Cardiac muscle cell (in vitro differentiated cells and primary cell): Measurements from ENCODE around the gene GPT2. TPM values are rescaled to one million over a fixed set of nuclear protein-coding genes. Genes with fewer than 3 reads are reported as not detected.

ENCODE experiments used
- DNase-seq, 2 donors: peaks; one replicate each; pipeline versions ENCODE4 v3.0.0 to v3.0.0-alpha.2; 2010 to 2017; ENCODE audit warnings: low read depth in 1 of 2, low spot score in 1 of 2
- H3K27ac ChIP-seq: fragments of 200-600 bp; sonication (generic); 2 replicates; pipeline ENCODE4 v1.5.1; 2016
- H3K27me3 ChIP-seq: fragments of 200-600 bp; sonication (generic); 2 replicates; pipeline ENCODE4 v1.6.0; 2016; ENCODE audit warnings: control low read depth
- H3K36me3 ChIP-seq: fragments of 200-600 bp; sonication (generic); 2 replicates; pipeline ENCODE4 v1.5.1; 2016; ENCODE audit warnings: control low read depth
- H3K4me1 ChIP-seq: fragments of 200-600 bp; sonication (generic); 2 replicates; pipeline ENCODE4 v1.8.1; 2017; ENCODE audit warnings: low read depth, mild to moderate bottlenecking, mixed run types
- H3K4me3 ChIP-seq: fragments of 200-600 bp; sonication (generic); 2 replicates; pipeline ENCODE4 v1.5.1; 2016; ENCODE audit warnings: mild to moderate bottlenecking
- H3K9me3 ChIP-seq: fragments of 200-600 bp; sonication (generic); 2 replicates; pipeline ENCODE4 v1.5.1; 2017; ENCODE audit warnings: low read depth, mild to moderate bottlenecking, control low read depth
- CTCF ChIP-seq: IDR thresholded peaks from 2 replicates; pipeline ENCODE4 v1.5.1; 2012; ENCODE audit warnings: low read depth, mild to moderate bottlenecking, low read length
- polyA plus RNA-seq: library from polyadenylated mRNA; unstranded; fragments of >200 nt; fragmentation: Nextera tagmentation; extraction: Ambion mirVana; gene quantifications from 2 replicates; pipeline ENCODE4 v1.2.1, GENCODE V29; 2016
- total RNA-seq: library from RNA; depleted of rRNA; stranded (reverse); fragments of >200 nt; gene quantifications from 2 replicates; pipeline ENCODE4 v1.2.3, GENCODE V29; 2016

Gene GPT2
- total and polyA plus RNA-seq, 2 experiments from 2014 or later: 35.4 to 36.6 TPM

DNA sequence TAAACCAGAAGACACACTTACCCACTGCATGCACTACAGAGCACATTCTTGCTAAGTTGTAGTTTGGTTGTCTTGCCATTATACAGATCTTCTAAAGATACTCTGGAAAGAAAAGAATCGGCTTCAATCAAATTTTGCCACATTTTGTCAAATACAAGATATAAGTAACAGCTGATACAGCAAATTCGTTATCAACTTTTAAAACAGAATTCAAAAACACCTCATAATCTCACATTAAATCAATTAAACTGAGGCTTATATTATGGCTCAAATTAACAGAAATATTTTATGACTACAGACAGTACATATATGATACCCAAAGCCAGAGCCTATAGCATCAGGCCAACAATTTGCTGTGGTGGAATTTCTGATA, 83.9 kb downstream of the GPT2 start:
- H3K9me3 ChIP-seq: no peaks in the 10 kb centered on the region
- DNase-seq: no peak
- H3K4me3 ChIP-seq: no peak overlapping the region
- peaks cover 70% of the 10 kb centered on the region for H3K36me3 ChIP-seq
- H3K27ac ChIP-seq: no peak overlapping the region
- no peak for TF ChIP-seq CTCF
- H3K4me1 ChIP-seq: peaks cover 14% of the 10 kb centered on the region
- H3K27me3 ChIP-seq: no peaks in the 10 kb centered on the region

DNA sequence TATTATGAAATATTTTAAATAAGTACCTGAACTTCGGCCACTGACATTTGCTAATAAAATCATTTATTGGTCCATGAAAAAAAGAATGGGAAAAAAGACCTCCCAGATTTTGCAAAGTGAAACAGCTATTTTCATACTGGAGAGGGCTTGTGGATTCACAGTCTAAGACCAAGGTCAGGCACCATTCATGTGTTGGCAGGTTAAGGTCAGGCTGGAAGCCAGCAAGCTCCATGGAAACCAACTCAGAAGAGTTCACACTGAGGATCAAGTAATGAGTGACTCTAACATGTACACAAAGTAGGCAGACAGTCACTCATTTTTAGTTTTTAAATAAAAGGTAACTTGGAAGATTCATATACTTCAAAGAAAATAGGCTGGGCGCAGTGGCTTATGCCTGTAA, 85.9 kb downstream of the GPT2 start:
- no peaks in the 10 kb centered on the region for H3K9me3 ChIP-seq

DNA sequence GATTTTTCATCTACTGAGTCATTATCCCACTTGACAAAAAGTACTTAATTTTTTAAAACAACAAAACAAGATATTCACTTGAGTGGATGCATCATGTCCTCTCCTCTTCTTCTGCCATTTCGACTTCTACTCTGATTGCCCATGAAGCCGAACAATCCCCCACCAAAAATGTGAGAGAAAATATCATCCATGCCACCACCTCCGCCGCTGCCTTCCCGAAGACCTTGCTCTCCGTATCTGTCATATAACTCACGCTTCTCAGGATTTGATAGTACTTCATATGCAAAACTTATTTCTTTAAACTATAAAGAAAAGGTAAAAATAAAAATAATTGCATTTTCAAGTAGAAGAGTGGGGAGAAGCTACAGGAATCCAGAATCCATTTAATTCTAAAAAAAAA, 87.1 kb downstream of the GPT2 start:
- no peak for TF ChIP-seq CTCF
- peaks cover 44% of the 10 kb centered on the region for H3K36me3 ChIP-seq

More for the DNA sequence above, 85.9 kb downstream of the GPT2 start:
- H3K4me1 ChIP-seq: peaks cover 14% of the 10 kb centered on the region
- TF ChIP-seq CTCF: no peak
- no peaks in the 10 kb centered on the region for H3K27me3 ChIP-seq
- H3K27ac ChIP-seq: no peak overlapping the region
- no peak overlapping the region for H3K4me3 ChIP-seq
- peak in 1 of 2 donors; percentile 14 for DNase-seq
- H3K36me3 ChIP-seq: peaks cover 53% of the 10 kb centered on the region

DNA sequence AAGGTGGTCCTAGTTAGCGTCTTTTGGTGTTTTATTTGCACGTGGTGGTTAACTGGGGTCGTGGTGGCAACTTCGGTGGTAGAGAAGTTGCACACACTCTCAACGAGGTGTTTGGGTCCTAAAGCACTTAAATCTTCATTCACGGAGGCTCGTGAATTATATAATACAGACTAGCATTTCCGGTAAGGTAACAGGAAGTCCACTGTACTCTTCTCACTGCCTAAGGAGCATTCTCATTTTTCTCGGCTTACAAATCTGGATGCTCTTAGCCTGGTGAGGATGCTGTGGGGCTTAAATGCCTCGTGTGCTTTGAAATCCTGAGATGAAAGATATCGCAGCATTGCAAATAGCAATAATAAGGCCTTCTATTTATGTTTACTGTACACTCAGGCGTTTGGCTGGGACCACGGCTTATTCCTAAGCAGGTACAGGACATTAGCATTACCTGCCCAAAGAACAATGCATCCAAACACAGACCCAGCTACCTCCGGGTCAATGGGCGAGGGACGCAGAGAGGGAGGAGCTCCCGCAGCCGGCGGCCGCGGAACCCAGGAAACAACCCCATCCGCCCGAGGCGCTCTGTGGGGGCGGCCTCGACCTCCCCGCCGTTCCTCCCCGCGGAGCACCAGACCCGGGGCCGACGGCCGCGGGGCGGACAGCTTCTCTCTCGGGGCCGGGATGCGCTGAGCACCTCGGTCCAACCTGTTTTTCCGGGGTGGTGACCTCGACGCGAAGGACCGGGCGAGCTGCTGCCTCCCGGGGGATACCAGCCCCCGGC, 88.5 kb downstream of the GPT2 start:
- Histone ChIP-seq H3K4me1 (peaks cover 14% of the 10 kb centered on the region), H3K9me3 (no peaks in the 10 kb centered on the region), H3K4me3 (peak overlapping the region; percentile 83), H3K27me3 (no peaks in the 10 kb centered on the region), H3K36me3 (peaks cover 31% of the 10 kb centered on the region), H3K27ac (peak overlapping the region; percentile 98)
- peak; percentile 25 to 40 for DNase-seq
- no peak for TF ChIP-seq CTCF

More for the DNA sequence above, 87.1 kb downstream of the GPT2 start:
- no peak overlapping the region for H3K27ac ChIP-seq
- H3K4me3 ChIP-seq: no peak overlapping the region
- H3K4me1 ChIP-seq: peaks cover 14% of the 10 kb centered on the region
- H3K27me3 ChIP-seq: no peaks in the 10 kb centered on the region
- no peaks in the 10 kb centered on the region for H3K9me3 ChIP-seq
- DNase-seq: no peak

- Histone ChIP-seq H3K4me3 (peak within 1 kb of the TSS; percentile 83), H3K9me3 (no peaks in the 10 kb centered on the region), H3K27ac (peak within 1 kb of the TSS; percentile 98), H3K4me1 (peaks cover 14% of the 10 kb centered on the region), H3K36me3 (peaks cover 23% of the 10 kb centered on the region), H3K27me3 (no peaks in the 10 kb centered on the region)
- peak; percentile 93 to 94 for DNase-seq
- no peak for TF ChIP-seq CTCF
Measured at GRCh38 chr16:46973207-46973995, 89.2 kb downstream of the GPT2 start, which contains the start of gene DNAJA2. DNAJA2 (minus strand) TSS chr16:46973674; CDS start chr16:46973572, 102 bp downstream.
